Caco-2 (cell line): Measurements from ENCODE around the gene CXorf38. TPM values are rescaled to one million over a fixed set of nuclear protein-coding genes. Genes with fewer than 3 reads are reported as not detected.
A peak's percentile ranks its signal among the peaks of the same experiment; 100 is the strongest.

Experiments
- BruUV-seq: library from RNA; stranded (reverse); fragments of 400-500 nt; replicated peaks from 2 replicates; lab custom pipeline; 2021; lab: Mats Ljungman, UMichigan
- CTCF ChIA-PET: fragments of 300-600 bp; sonication (Branson Sonifier 250); formaldehyde crosslinking; loops from one replicate; lab custom pipeline; 2022; ENCODE audit warnings: antibody characterized with exemption; lab: Charles Lee
- POLR2A ChIA-PET: fragments of 300-600 bp; sonication (Branson Sonifier 250); formaldehyde crosslinking; loops from one replicate; lab custom pipeline; 2022; ENCODE audit warnings: antibody characterized with exemption; lab: Charles Lee
- DNase-seq, 2 experiments: peaks; one replicate each; pipeline versions ENCODE4 v3.0.0 to v3.0.0-alpha.2; 2020 to 2022
- H3K27me3 ChIP-seq: replicated peaks from 2 replicates; pipeline ENCODE4 v1.6.0; 2011; ENCODE audit warnings: low read length; ENCODE audit not compliant: control insufficient read depth, insufficient read depth
- H3K36me3 ChIP-seq: 2 replicates; pipeline ENCODE4 v1.5.1; 2011; ENCODE audit warnings: low read length; ENCODE audit not compliant: control insufficient read depth, insufficient read depth
- H3K4me1 ChIP-seq: fragments of 250-450 bp; sonication (Bioruptor Pico); 2 replicates; pipeline ENCODE4 v1.5.1; 2020; ENCODE audit warnings: mild to moderate bottlenecking
- H3K4me3 ChIP-seq: 2 replicates; pipeline ENCODE4 v1.5.1; 2011; ENCODE audit warnings: low read depth, mild to moderate bottlenecking, control low read depth, low read length
- H3K9me3 ChIP-seq: fragments of 250-450 bp; sonication (Bioruptor Pico); 2 replicates; pipeline ENCODE4 v1.5.1; 2020; ENCODE audit warnings: mild to moderate bottlenecking, moderate library complexity
- H3K27ac Mint-ChIP-seq: one replicate; pipeline ENCODE4 v1.8.0; 2022; ENCODE audit warnings: mixed read lengths; ENCODE audit not compliant: unreplicated experiment
- H3K27me3 Mint-ChIP-seq: one replicate; pipeline ENCODE4 v1.8.0; 2022; ENCODE audit warnings: mixed read lengths; ENCODE audit not compliant: insufficient read depth, unreplicated experiment
- H3K36me3 Mint-ChIP-seq: one replicate; pipeline ENCODE4 v1.8.0; 2022; ENCODE audit warnings: mild to moderate bottlenecking, mixed read lengths; ENCODE audit not compliant: insufficient read depth, unreplicated experiment
- H3K4me1 Mint-ChIP-seq: one replicate; pipeline ENCODE4 v1.8.0; 2022; ENCODE audit warnings: low read depth, mixed read lengths; ENCODE audit not compliant: unreplicated experiment
- H3K4me3 Mint-ChIP-seq: one replicate; pipeline ENCODE4 v1.8.0; 2022; ENCODE audit warnings: mild to moderate bottlenecking, moderate library complexity, mixed read lengths; ENCODE audit not compliant: unreplicated experiment
- H3K9me3 Mint-ChIP-seq: one replicate; pipeline ENCODE4 v1.8.0; 2022; ENCODE audit warnings: mixed read lengths; ENCODE audit not compliant: unreplicated experiment
- intact Hi-C: fragments of 100-400 bp; cut with micrococcal nuclease; formaldehyde crosslinking; loops from one replicate; pipeline ENCODE4 v1.10.0; 2022; ENCODE audit not compliant: unreplicated experiment
- total RNA-seq: library from RNA; stranded (reverse); gene quantifications from 2 replicates; pipeline ENCODE4 v1.2.3, GENCODE V29; 2022
- TF ChIP-seq, protein P1 (sequence below), 2 experiments: fragments of 200-600 bp in 1 of 2; IDR thresholded peaks; 1 replicate in 1 of 2; 2 replicates in 1 of 2; pipeline versions ENCODE4 v1.5.1 to v1.8.0; 2011 to 2022; ENCODE audit warnings: antibody characterized with exemption in 1 of 2, control low read depth in 1 of 2, inconsistent platforms in 1 of 2, low read depth in 1 of 2, low read length in 1 of 2, mild to moderate bottlenecking in 1 of 2, moderate library complexity in 1 of 2; ENCODE audit not compliant: insufficient read depth in 1 of 2, severe bottlenecking in 1 of 2, unreplicated experiment in 1 of 2

CXorf38 gene
- total RNA-seq, 1 experiment from 2014 or later, result 8.7 TPM

GRCh38 chrX:40683245-40683644 lies 35.9 kb upstream of the CXorf38 start:
- H3K9me3 ChIP-seq, result no peaks in the 10 kb centered on the region
- ChIA-PET POLR2A (no interaction called here), CTCF (no interaction called here)
- no peaks in the 10 kb centered on the region for H3K4me1 Mint-ChIP-seq
- no peak for DNase-seq
- H3K36me3 ChIP-seq, result no peaks in the 10 kb centered on the region
- no peaks in the 10 kb centered on the region for H3K27me3 ChIP-seq
- intact Hi-C loops, result no loop called here
- H3K4me3 Mint-ChIP-seq, result no peak overlapping the region
- no peak overlapping the region for H3K4me3 ChIP-seq
- H3K27me3 Mint-ChIP-seq, result no peaks in the 10 kb centered on the region
- no TSS peak for BruUV-seq
- H3K27ac Mint-ChIP-seq, result no peak overlapping the region
- H3K4me1 ChIP-seq, result no peaks in the 10 kb centered on the region
- peaks cover 36% of the 10 kb centered on the region for H3K36me3 Mint-ChIP-seq
- no peaks in the 10 kb centered on the region for H3K9me3 Mint-ChIP-seq
- TF ChIP-seq, protein P1, sequence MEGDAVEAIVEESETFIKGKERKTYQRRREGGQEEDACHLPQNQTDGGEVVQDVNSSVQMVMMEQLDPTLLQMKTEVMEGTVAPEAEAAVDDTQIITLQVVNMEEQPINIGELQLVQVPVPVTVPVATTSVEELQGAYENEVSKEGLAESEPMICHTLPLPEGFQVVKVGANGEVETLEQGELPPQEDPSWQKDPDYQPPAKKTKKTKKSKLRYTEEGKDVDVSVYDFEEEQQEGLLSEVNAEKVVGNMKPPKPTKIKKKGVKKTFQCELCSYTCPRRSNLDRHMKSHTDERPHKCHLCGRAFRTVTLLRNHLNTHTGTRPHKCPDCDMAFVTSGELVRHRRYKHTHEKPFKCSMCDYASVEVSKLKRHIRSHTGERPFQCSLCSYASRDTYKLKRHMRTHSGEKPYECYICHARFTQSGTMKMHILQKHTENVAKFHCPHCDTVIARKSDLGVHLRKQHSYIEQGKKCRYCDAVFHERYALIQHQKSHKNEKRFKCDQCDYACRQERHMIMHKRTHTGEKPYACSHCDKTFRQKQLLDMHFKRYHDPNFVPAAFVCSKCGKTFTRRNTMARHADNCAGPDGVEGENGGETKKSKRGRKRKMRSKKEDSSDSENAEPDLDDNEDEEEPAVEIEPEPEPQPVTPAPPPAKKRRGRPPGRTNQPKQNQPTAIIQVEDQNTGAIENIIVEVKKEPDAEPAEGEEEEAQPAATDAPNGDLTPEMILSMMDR (IDR thresholded peaks at IDR 0.05; ENCODE audit: insufficient read depth in 1 of 2, low read depth in 1 of 2, low read length in 1 of 2, severe bottlenecking in 1 of 2, unreplicated experiment in 1 of 2), result no peak

DNA sequence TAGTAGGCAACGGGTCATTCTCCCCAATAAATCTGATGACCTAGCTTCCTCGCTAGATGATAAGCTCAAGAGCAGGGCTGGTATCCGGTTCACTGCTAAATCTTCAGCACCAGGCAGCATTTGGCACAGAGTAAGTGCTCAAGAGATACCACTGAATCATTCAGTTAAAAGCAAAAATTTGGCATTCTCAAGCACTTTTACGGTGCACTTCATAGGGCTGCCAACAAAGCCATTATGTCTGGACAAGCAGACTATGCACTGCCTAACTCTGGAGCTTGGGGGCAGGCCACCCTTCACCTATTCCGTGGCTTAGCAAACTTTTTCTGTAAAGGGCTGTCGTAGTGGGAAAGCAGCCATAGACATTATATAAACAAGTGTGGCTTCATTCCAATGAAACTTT lies 23.8 kb upstream of the CXorf38 start:
- H3K4me1 ChIP-seq, result no peaks in the 10 kb centered on the region
- no peak overlapping the region for H3K4me3 Mint-ChIP-seq
- BruUV-seq, result no TSS peak
- intact Hi-C loops, result no loop called here
- no peaks in the 10 kb centered on the region for H3K27me3 Mint-ChIP-seq
- TF ChIP-seq, protein P1 (IDR thresholded peaks at IDR 0.05; ENCODE audit: insufficient read depth in 1 of 2, low read depth in 1 of 2, low read length in 1 of 2, severe bottlenecking in 1 of 2, unreplicated experiment in 1 of 2), result no peak
- H3K4me3 ChIP-seq, result no peak overlapping the region
- H3K36me3 Mint-ChIP-seq, result peaks cover 44% of the 10 kb centered on the region
- H3K36me3 ChIP-seq, result no peaks in the 10 kb centered on the region
- H3K4me1 Mint-ChIP-seq, result no peaks in the 10 kb centered on the region
- no peaks in the 10 kb centered on the region for H3K9me3 Mint-ChIP-seq
- ChIA-PET POLR2A (no interaction called here), CTCF (no interaction called here)
- no peak overlapping the region for H3K27ac Mint-ChIP-seq
- H3K9me3 ChIP-seq, result no peaks in the 10 kb centered on the region
- no peaks in the 10 kb centered on the region for H3K27me3 ChIP-seq
- no peak for DNase-seq

- Histone ChIP-seq H3K27me3 (no peaks in the 10 kb centered on the region), H3K36me3 (no peaks in the 10 kb centered on the region), H3K4me3 (no peak overlapping the region), H3K4me1 (no peaks in the 10 kb centered on the region), H3K9me3 (no peaks in the 10 kb centered on the region)
- Mint-ChIP-seq H3K4me1 (no peaks in the 10 kb centered on the region), H3K27me3 (no peaks in the 10 kb centered on the region), H3K27ac (no peak overlapping the region), H3K9me3 (no peaks in the 10 kb centered on the region), H3K4me3 (no peak overlapping the region), H3K36me3 (peaks cover 41% of the 10 kb centered on the region)
- CTCF ChIA-PET, result no interaction called here
- no TSS peak for BruUV-seq
- TF ChIP-seq, protein P1 (IDR thresholded peaks at IDR 0.05; ENCODE audit: insufficient read depth in 1 of 2, low read depth in 1 of 2, low read length in 1 of 2, severe bottlenecking in 1 of 2, unreplicated experiment in 1 of 2), result peak in 1 of 2 experiments; percentile 33
- POLR2A ChIA-PET, result no interaction called here
- peak in 1 of 2 experiments; percentile 24 for DNase-seq
- intact Hi-C loops, result loop anchor here (5.0 kb wide), 1 partner anchor 73 kb away; the partner anchor contains the start of gene MED14
Measured at GRCh38 chrX:40663880-40664630, 16.7 kb upstream of the CXorf38 start.
